Rectal smooth muscle tissue (tissue), 1 donor: ENCODE results near the gene NDUFA7.

Source experiments
- H3K27ac ChIP-seq: one replicate; pipeline ENCODE4 v1.7.0; 2013; ENCODE audit warnings: low read depth, low read length, inconsistent platforms
- H3K27me3 ChIP-seq: one replicate; pipeline ENCODE4 v1.7.0; 2013; ENCODE audit warnings: low read length; ENCODE audit not compliant: control insufficient read depth, insufficient read depth
- H3K36me3 ChIP-seq: one replicate; pipeline ENCODE4 v1.7.0; 2013; ENCODE audit warnings: low read length; ENCODE audit not compliant: control insufficient read depth, insufficient read depth
- H3K4me1 ChIP-seq: one replicate; pipeline ENCODE4 v1.7.0; 2013; ENCODE audit warnings: low read length; ENCODE audit not compliant: control insufficient read depth, insufficient read depth
- H3K4me3 ChIP-seq: one replicate; pipeline ENCODE4 v1.7.0; 2013; ENCODE audit warnings: low read length
- H3K9ac ChIP-seq: one replicate; pipeline ENCODE4 v1.7.0; 2013; ENCODE audit warnings: low read length

Gene NDUFA7

DNA sequence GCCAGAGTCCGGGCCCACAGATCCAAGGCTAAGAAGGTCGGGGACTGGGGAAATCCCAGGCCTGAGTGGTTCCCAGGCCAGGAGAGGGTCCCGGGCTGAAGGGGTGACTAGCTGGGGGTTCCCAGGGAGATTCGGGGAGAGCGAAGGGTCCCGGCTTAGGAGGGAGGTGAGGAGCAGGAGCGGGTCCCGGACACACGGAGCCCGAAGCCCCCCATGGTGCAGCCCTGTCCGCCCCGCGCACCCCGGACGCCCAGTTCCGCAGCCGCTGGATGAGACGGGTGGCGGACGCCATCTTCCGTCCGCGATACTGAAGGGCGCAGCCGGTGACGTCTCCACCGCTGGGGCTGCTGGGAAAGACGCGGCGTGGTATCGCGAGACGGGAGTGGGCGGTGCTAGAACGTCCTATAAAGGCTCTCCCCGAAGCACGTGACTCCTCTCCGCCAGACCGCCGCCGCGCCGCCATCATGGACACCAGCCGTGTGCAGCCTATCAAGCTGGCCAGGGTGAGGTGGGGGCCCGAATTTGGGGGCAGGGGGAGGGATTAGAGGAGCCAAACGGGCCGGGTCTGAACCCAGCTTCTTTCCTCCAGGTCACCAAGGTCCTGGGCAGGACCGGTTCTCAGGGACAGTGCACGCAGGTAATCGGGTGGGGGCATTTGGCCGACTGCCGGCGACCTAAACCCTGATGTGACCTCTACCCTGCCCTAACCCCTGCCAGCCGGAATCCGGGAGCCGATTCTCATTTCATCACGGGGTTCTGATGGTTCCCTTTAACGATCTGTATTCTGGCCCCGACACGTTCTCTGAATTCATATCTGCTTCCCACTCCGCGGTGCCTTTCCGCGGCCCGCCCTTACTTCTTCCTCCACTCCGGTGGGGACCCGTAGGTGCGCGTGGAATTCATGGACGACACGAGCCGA lies at the start of gene NDUFA7, which contains the start of gene RPS28:
TSS of gene NDUFA7 (minus strand) at position 309 of the 919 bp plus-strand sequence. CDS start at position 292, 17 bp downstream.
TSS of gene RPS28 (plus strand) at position 430 of the 919 bp plus-strand sequence. CDS start at position 465, 35 bp downstream.
- Histone ChIP-seq H3K9ac (peak within 1 kb of the TSS; percentile 97), H3K27ac (peak within 1 kb of the TSS; percentile 91), H3K36me3 (peaks cover 4% of the 10 kb centered on the region), H3K4me1 (peaks cover 10% of the 10 kb centered on the region), H3K27me3 (peaks cover 2% of the 10 kb centered on the region), H3K4me3 (peak within 1 kb of the TSS; percentile 96)

DNA sequence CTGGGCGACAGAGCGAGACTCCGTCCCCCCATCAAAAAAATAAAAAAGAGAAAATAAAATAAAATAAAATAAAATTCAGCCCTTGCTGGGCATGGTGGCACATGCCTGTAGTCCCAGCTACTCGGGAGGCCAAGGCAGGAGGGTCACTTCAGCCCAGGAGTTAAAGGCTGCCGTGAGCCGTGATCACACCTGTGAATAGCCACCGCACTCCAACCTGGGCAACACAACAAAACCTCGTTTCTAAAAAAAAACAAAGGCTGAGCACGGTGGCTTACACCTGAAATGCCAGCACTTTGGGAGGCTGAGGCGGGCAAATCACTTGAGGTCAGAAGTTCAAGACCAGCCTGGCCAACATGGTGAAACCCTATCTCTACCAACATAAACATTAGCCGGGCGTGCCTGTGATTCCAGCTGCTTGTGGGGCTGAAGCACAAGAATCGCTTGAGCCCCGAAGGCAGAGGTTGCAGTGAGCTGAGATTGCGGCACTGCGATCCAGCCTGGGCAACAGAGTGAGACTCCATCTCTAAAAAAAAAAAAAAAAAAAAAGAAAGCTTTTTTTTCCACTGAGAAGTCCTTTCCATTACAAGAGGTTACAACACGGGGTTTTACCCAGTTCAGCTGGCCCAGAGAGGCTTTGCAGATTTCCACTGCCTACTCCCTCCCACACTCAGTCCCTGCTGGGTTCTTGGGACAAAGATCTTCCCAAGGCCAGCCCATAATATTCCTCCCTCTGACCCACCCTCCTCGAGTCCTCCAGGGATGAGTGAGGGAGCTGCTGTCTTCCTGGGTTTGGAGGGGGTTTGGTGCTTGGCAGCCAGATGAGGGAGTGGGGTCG lies 49.2 kb upstream of the NDUFA7 start:
- H3K36me3 ChIP-seq: peaks cover 7% of the 10 kb centered on the region
- H3K27me3 ChIP-seq: no peaks in the 10 kb centered on the region
- H3K4me1 ChIP-seq: peaks cover 20% of the 10 kb centered on the region
- no peak overlapping the region for H3K27ac ChIP-seq
- H3K9ac ChIP-seq: no peak overlapping the region
- no peak overlapping the region for H3K4me3 ChIP-seq

DNA sequence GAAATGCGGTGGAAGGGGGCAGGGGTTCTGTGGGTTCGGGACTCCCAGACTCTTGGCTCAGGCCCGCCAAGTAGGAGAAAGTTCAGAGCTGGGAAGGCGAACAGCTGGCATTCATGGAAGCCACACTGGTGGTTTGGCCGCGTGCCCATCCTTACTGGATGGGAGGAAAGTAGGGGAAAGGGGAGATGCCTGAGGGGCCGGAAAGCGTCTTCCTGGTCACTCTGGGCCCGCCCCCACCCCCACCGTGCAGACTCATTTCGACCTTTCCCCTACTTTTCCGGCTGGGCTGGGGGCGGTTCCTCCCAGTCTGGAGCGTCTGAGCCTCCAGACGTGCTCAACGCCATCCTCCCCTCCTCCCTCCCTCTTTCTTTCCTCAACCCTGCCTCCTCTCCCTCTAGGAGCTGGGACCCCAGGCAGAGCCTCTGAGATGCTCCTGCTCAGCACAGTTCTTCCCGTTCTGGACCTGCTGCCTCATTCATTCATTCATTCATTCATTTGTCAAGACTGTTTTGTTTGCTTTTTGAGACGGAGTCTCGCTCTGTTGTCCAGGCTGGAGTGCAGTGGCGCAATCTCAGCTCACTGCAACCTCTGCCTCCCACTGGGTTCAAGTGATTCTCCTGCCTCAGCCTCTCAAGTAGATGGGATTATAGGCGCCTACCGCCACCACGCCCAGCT lies 46.3 kb upstream of the NDUFA7 start:
- no peak overlapping the region for H3K9ac ChIP-seq
- H3K4me1 ChIP-seq: peaks cover 26% of the 10 kb centered on the region
- peak overlapping the region; percentile 87 for H3K27ac ChIP-seq
- H3K36me3 ChIP-seq: no peaks in the 10 kb centered on the region
- peak overlapping the region; percentile 51 for H3K4me3 ChIP-seq
- no peaks in the 10 kb centered on the region for H3K27me3 ChIP-seq

DNA sequence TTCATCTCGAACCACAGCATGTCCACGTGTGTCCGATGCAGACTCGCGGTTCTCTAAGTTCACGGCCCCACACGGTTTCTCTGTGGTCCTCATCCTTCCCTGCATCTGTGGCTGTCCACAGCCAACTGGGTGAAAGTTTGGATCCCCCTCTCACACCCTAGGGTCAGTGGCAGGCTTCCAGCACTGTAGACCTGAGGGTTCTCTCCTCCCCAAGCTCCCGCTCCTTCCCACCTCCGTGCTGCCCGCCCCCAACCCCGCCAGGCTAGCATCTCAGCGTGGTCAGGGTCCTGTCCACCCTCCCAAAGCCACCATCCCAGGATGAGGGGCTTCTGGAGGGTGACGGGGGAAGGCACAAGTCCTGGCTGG lies 45.8 kb upstream of the NDUFA7 start:
- Histone ChIP-seq H3K4me1 (peaks cover 31% of the 10 kb centered on the region), H3K9ac (no peak overlapping the region), H3K4me3 (peak overlapping the region; percentile 51), H3K36me3 (no peaks in the 10 kb centered on the region), H3K27me3 (no peaks in the 10 kb centered on the region), H3K27ac (peak overlapping the region; percentile 87)

DNA sequence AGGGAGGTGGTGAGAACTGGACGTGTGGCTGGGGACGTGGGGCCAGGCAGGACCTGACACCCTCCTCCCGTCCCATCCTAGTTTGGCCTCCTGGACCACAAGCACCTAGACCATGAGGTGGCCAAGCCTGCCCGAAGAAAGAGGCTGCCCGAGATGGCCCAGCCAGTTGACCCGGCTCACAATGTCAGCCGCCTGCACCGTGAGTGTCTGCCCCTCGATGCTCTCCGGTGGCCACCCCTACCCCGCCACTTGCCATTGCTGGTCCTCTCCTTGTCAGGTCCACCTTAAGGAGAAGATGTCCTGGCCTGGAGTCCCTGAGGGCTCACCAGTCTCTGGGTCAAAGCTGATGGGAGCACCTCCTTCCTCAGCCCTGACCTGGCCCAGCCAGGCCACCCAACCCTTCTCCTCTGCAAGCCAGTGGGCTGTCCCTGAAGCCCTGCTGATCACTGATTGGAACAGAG lies 45.0 kb upstream of the NDUFA7 start:
- H3K27ac ChIP-seq: peak overlapping the region; percentile 24
- H3K9ac ChIP-seq: no peak overlapping the region
- H3K4me1 ChIP-seq: peaks cover 35% of the 10 kb centered on the region
- H3K27me3 ChIP-seq: no peaks in the 10 kb centered on the region
- no peaks in the 10 kb centered on the region for H3K36me3 ChIP-seq
- H3K4me3 ChIP-seq: peak overlapping the region; percentile 32

DNA sequence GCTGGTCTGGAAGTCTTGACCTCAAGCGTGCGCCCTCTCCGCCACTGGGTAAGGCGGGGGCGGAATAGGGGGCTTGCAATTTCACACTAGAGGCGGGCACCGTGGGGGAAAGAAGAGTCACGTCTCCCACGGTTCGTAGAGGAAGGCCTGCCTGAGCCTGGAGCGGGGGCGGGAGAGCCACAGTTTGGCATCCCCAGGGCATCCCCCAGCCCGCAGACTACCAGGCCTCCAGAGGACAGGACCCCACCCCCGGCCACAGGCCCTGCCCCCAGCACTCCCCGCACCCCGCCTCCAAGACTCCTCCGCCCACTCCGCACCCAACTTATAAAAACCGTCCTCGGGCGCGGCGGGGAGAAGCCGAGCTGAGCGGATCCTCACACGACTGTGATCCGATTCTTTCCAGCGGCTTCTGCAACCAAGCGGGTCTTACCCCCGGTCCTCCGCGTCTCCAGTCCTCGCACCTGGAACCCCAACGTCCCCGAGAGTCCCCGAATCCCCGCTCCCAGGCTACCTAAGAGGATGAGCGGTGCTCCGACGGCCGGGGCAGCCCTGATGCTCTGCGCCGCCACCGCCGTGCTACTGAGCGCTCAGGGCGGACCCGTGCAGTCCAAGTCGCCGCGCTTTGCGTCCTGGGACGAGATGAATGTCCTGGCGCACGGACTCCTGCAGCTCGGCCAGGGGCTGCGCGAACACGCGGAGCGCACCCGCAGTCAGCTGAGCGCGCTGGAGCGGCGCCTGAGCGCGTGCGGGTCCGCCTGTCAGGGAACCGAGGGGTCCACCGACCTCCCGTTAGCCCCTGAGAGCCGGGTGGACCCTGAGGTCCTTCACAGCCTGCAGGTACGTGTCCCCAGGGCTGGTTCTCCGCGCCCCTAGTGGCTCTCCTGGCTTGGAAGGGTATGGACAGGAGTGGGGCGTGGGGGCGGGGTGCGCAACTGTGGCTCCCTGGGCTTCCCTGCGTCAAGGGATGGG lies 42.9 kb upstream of the NDUFA7 start, which contains the start of gene ANGPTL4:
TSS of gene ANGPTL4 (plus strand) at position 353 of the 969 bp plus-strand sequence. CDS start at position 520, 167 bp downstream.
- Histone ChIP-seq H3K4me1 (peaks cover 35% of the 10 kb centered on the region), H3K27ac (peak within 1 kb of the TSS; percentile 89), H3K27me3 (no peaks in the 10 kb centered on the region)

DNA sequence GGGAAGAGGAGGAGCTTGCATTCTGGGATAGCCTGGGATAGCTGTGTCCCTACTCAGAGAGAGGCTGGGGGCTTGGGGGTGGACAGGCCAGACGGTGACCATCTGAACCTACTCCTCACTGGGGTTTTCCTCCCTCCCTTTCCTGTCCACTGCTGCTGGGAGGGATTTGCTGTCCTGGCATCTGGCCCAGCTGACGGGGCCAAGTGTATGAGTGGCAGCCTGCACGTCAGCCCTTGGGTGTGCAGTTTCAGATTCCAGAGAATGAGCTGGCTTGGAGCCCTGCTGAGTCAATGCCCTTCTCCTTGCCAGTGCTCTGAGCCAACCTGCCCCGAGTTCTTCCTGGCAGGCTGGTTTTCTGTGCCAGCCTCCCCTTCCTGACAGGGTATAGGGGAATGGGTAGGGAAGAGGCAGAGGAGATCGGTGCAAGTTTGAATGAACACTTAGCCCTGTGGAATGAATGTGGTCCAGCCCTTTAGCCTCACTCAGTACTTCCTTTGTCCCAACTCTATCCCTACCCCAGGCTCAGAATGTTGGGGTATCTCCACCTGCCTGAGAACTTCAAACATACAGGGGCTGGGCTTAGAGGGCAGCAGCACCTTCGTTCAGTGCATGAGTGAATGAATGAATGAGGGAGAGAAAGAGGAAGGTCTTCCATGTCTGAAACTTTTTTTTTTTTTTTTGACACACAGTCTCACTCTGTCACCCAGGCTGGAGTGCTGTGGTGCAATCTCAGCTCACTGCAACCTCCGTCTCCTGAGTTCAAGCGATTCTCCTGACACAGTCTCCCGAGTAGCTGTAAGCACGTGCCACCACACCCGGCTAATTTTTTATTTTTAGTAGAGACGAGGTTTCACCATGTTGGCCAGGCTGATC lies 41.0 kb upstream of the NDUFA7 start:
- Histone ChIP-seq H3K9ac (no peak overlapping the region), H3K27me3 (no peaks in the 10 kb centered on the region), H3K36me3 (no peaks in the 10 kb centered on the region), H3K4me1 (peaks cover 22% of the 10 kb centered on the region), H3K4me3 (peak overlapping the region; percentile 44), H3K27ac (peak overlapping the region; percentile 87)

More for the DNA sequence above, 42.9 kb upstream of the NDUFA7 start, which contains the start of gene ANGPTL4:
- Histone ChIP-seq H3K9ac (peak within 1 kb of the TSS; percentile 49), H3K4me3 (peak within 1 kb of the TSS; percentile 89), H3K36me3 (no peaks in the 10 kb centered on the region)

DNA sequence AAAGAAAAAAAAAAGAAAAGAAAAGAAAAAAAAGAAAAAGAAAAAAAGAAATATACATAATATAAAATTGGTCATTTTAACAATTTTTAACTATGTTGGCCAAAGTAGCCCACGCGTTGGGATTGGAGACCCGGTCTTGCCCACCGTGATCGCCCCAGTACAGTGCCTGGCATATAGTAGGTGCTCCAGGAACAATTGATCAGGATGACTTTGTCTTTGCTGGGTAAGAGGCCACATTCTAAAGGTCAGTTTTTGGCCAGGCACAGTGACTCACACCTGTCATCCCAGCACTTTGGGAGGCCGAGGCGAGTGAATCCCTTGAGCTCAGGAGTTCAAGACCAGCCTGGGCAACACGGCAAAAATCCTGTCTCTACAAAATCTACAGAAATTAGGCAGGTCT lies 39.0 kb upstream of the NDUFA7 start:
- Histone ChIP-seq H3K4me1 (peaks cover 14% of the 10 kb centered on the region), H3K4me3 (no peak overlapping the region), H3K27ac (no peak overlapping the region), H3K36me3 (no peaks in the 10 kb centered on the region), H3K27me3 (no peaks in the 10 kb centered on the region), H3K9ac (no peak overlapping the region)

DNA sequence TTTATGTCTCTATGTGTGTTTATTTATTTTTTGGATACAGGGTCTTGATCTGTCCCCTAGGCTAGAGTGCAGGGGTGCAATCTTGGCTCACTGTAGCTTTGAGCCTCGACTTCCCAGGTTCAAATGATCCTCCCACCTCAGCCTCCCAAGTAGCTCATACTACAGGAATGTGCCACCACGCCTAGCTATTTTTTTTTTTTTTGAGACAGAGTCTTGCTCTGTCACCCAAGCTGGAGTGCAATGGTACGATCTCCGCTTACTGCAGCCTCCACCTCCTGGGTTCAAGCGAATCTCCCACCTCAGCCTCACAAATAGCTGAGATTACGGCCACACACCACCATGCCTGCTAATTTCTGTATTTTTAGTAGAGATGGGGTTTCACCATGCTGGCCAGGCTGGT lies 37.8 kb upstream of the NDUFA7 start:
- H3K4me3 ChIP-seq: no peak overlapping the region
- H3K36me3 ChIP-seq: no peaks in the 10 kb centered on the region
- H3K4me1 ChIP-seq: peaks cover 14% of the 10 kb centered on the region
- H3K27me3 ChIP-seq: no peaks in the 10 kb centered on the region
- no peak overlapping the region for H3K9ac ChIP-seq
- H3K27ac ChIP-seq: no peak overlapping the region

DNA sequence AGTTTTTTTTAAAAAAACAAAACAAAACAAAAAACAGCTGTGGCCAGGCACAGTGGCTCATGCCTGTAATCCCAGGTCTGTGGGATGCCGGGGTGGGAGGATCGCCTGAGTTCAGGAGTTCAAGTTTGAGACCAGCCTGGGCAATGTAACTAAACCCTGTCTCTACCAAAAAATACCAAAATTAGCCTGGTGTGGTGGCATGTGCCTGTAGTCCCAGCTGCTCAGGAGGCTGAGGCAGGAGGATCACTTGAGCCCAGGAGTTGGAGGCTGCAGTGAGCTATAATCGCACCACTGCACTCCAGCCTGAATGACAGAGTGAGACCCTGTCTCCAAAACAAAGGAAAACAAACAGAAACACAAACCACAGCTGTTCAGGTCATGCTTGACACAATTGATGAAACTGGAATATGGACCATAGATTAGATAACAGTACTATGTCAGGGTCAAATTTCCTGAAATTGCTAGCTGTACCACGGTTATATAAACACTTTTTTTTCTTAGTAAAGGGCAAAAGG lies 35.9 kb upstream of the NDUFA7 start:
- Histone ChIP-seq H3K27ac (no peak overlapping the region), H3K4me1 (peaks cover 4% of the 10 kb centered on the region), H3K4me3 (no peak overlapping the region), H3K36me3 (no peaks in the 10 kb centered on the region), H3K27me3 (no peaks in the 10 kb centered on the region), H3K9ac (no peak overlapping the region)
